A673 (cell line): ENCODE data around the gene JHY. TPM values are rescaled to one million over a fixed set of nuclear protein-coding genes. Genes with fewer than 3 reads are reported as not detected.

ENCODE experiments used
- BruUV-seq: library from RNA; stranded (reverse); fragments of 400-500 nt; replicated peaks from 2 replicates; lab custom pipeline; 2021; lab: Mats Ljungman, UMichigan
- CTCF ChIA-PET: fragments of 300-600 bp; sonication (Branson Sonifier 250); formaldehyde crosslinking; loops from one replicate; lab custom pipeline; 2022; ENCODE audit warnings: antibody characterized with exemption; lab: Charles Lee
- POLR2A ChIA-PET: fragments of 300-600 bp; sonication (Branson Sonifier 250); formaldehyde crosslinking; loops from one replicate; lab custom pipeline; 2022; ENCODE audit warnings: antibody characterized with exemption; ENCODE audit not compliant: low non-redundant PET; lab: Charles Lee
- DNase-seq: peaks from one replicate; pipeline ENCODE4 v3.0.0-alpha.2; 2015; ENCODE audit warnings: low spot score
- H3K27ac ChIP-seq: fragments of 200-600 bp; sonication (generic); 2 replicates; pipeline ENCODE4 v1.5.1; 2016; ENCODE audit warnings: mixed run types, low read depth, mild to moderate bottlenecking, mixed read lengths, antibody characterized with exemption, low read length; ENCODE audit not compliant: poor library complexity, severe bottlenecking
- H3K27me3 ChIP-seq: fragments of 200-600 bp; sonication (generic); replicated peaks from 2 replicates; pipeline ENCODE4 v1.6.1; 2017; ENCODE audit warnings: mixed run types, low read depth, mild to moderate bottlenecking, mixed read lengths, antibody characterized with exemption, low read length; ENCODE audit not compliant: insufficient read depth, poor library complexity
- H3K36me3 ChIP-seq: fragments of 200-600 bp; sonication (generic); 2 replicates; pipeline ENCODE4 v1.6.1; 2016; ENCODE audit warnings: mixed run types, mild to moderate bottlenecking, mixed read lengths, antibody characterized with exemption, low read length; ENCODE audit not compliant: insufficient read depth, poor library complexity, severe bottlenecking
- H3K4me1 ChIP-seq: fragments of 200-600 bp; sonication (generic); 2 replicates; pipeline ENCODE4 v1.6.1; 2017; ENCODE audit warnings: mixed run types, mild to moderate bottlenecking, mixed read lengths, antibody characterized with exemption, low read length; ENCODE audit not compliant: insufficient read depth, poor library complexity, severe bottlenecking
- H3K4me3 ChIP-seq: fragments of 200-600 bp; sonication (generic); 2 replicates; pipeline ENCODE4 v1.5.1; 2016; ENCODE audit warnings: low read depth, mixed run types, mild to moderate bottlenecking, mixed read lengths, low read length; ENCODE audit not compliant: poor library complexity, severe bottlenecking
- H3K9me3 ChIP-seq: fragments of 200-600 bp; sonication (generic); 2 replicates; pipeline ENCODE4 v1.6.1; 2016; ENCODE audit warnings: mixed run types, low read depth, mild to moderate bottlenecking, mixed read lengths, antibody characterized with exemption, low read length; ENCODE audit not compliant: poor library complexity, severe bottlenecking
- CTCF ChIP-seq: fragments of 300-800, 200-600 bp; sonication (generic); conservative IDR thresholded peaks from 2 replicates; pipeline ENCODE4 v1.5.1; 2017; ENCODE audit warnings: low read depth, mild to moderate bottlenecking, antibody characterized with exemption, low read length, moderate library complexity, mixed read lengths
- EZH2 ChIP-seq: fragments of 200-600 bp; sonication (generic); IDR thresholded peaks from 2 replicates; pipeline ENCODE4 v1.6.1; 2017; ENCODE audit warnings: borderline replicate concordance, low read depth, mild to moderate bottlenecking, mixed read lengths, antibody characterized with exemption, low read length; ENCODE audit not compliant: poor library complexity, severe bottlenecking
- intact Hi-C: fragments of 100-400 bp; cut with micrococcal nuclease; formaldehyde crosslinking; loops from one replicate; pipeline ENCODE4 v1.10.0; 2022; ENCODE audit not compliant: unreplicated experiment
- total RNA-seq: library from RNA; stranded (reverse); gene quantifications from 2 replicates; pipeline ENCODE4 v1.2.3, GENCODE V29; 2021

JHY gene
- total RNA-seq, 1 experiment from 2014 or later = 4.4 TPM

- BruUV-seq = no TSS peak
- H3K27me3 ChIP-seq = peaks cover 10% of the 10 kb centered on the region
- H3K4me1 ChIP-seq = no peaks in the 10 kb centered on the region
- CTCF ChIA-PET = no interaction called here
- no peak for DNase-seq
- no peak overlapping the region for H3K27ac ChIP-seq
- no peak overlapping the region for H3K4me3 ChIP-seq
- POLR2A ChIA-PET = no interaction called here
- H3K9me3 ChIP-seq = no peaks in the 10 kb centered on the region
- intact Hi-C loops = no loop called here
- no peaks in the 10 kb centered on the region for H3K36me3 ChIP-seq
- no peak for TF ChIP-seq EZH2
- TF ChIP-seq CTCF = no peak
Observed at GRCh38 chr11:123006860-123007542, 124.4 kb downstream of the JHY start.

Other genes starting within 250 kb of the JHY start
- 15.0 and 15.3 TPM in 2 replicates for gene UBASH3B, start 227.0 kb upstream of the JHY start, total RNA-seq
- gene CRTAM, start 44.3 kb upstream of the JHY start, total RNA-seq = not detected in 2 replicates
- not detected in 2 replicates for gene BSX, start 99.1 kb downstream of the JHY start, total RNA-seq
- 2,297 and 3,307 TPM in 2 replicates for gene HSPA8, start 179.4 kb downstream of the JHY start, total RNA-seq